ENCODE results near the gene DHRS7B.

DNA sequence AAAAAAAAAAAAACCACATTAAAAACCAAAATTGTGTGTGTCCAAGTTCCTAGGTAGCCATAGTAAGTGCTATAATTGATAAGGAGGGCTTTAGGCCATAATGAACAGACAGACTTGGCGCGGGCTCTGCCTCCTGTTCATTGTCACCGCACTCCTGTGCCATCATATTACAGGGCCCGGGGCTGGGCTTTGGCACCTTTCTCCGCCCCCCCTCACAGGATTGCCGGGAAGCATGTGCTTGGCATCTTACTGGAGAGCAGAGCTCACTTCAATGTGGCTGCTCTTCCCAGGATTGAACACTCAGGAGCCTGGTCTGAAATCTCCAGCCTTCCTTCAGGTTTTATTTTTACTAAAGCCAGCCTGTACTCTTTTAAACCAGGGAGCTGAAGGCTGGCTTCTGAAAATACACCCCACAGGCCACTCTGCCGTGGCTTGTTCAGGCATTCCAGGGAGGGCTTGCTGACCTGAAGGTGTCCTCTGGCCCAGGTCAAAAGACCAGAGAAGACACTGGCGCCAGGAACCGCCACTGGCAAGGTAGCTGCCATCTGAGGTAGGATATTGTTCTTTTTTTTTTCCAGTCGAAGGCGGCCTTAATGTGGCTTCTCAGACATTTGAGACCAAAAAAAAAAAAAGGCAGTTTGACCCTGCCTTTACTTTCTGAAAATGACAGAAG lies 39.3 kb downstream of the DHRS7B start:
- TF ChIP-seq, protein P1, sequence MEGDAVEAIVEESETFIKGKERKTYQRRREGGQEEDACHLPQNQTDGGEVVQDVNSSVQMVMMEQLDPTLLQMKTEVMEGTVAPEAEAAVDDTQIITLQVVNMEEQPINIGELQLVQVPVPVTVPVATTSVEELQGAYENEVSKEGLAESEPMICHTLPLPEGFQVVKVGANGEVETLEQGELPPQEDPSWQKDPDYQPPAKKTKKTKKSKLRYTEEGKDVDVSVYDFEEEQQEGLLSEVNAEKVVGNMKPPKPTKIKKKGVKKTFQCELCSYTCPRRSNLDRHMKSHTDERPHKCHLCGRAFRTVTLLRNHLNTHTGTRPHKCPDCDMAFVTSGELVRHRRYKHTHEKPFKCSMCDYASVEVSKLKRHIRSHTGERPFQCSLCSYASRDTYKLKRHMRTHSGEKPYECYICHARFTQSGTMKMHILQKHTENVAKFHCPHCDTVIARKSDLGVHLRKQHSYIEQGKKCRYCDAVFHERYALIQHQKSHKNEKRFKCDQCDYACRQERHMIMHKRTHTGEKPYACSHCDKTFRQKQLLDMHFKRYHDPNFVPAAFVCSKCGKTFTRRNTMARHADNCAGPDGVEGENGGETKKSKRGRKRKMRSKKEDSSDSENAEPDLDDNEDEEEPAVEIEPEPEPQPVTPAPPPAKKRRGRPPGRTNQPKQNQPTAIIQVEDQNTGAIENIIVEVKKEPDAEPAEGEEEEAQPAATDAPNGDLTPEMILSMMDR (conservative IDR thresholded peaks at IDR 0.05; ENCODE audit: low read depth, low read length) = no peak
- TF ChIP-seq EZH2 (IDR thresholded peaks at IDR 0.05; ENCODE audit: borderline replicate concordance, low read depth, low read length, poor library complexity, severe bottlenecking) = no peak

Measured in A673 (cell line).